Astrocyte of the cerebellum (primary cell): Measurements from ENCODE around the gene LEF1.

Experiments
- DNase-seq: peaks from one replicate; pipeline ENCODE4 v3.0.0-alpha.2; 2011; ENCODE audit warnings: low read depth
- H3K4me3 ChIP-seq: 2 replicates; pipeline ENCODE4 v1.5.1; 2011; ENCODE audit warnings: mild to moderate bottlenecking, low read depth, low read length, moderate library complexity
- in situ Hi-C: cut with HindIII; loops from 2 replicates; pipeline ENCODE4 v1.10.0; 2017; ENCODE audit warnings: low sequenced_read_pairs
- TF ChIP-seq, protein P1 (sequence below): IDR thresholded peaks from 2 replicates; pipeline ENCODE4 v1.5.1; 2012; ENCODE audit warnings: low read length, low read depth, moderate library complexity, mild to moderate bottlenecking; ENCODE audit errors: missing control alignments

Gene LEF1

DNA sequence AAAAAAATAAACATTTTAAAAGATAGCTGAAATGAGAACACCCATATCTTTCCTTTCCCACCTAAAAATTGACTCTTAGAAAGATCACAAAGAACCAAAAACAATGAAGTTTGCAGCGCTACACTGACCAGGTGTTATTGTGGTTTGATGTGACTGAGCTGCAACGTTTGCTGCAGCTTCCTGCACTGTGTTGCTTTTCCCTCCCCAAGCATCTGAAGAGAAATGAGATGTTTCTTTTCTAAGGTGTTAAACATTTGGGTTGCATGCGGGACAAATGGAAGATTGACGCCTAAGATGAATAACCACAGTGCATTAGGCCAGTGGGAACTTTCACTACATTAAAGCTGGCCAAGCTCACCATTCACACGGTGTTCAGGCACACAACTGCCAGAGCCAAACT, 8.9 kb downstream of the LEF1 start:
- no peak overlapping the region for H3K4me3 ChIP-seq
- TF ChIP-seq, protein P1, sequence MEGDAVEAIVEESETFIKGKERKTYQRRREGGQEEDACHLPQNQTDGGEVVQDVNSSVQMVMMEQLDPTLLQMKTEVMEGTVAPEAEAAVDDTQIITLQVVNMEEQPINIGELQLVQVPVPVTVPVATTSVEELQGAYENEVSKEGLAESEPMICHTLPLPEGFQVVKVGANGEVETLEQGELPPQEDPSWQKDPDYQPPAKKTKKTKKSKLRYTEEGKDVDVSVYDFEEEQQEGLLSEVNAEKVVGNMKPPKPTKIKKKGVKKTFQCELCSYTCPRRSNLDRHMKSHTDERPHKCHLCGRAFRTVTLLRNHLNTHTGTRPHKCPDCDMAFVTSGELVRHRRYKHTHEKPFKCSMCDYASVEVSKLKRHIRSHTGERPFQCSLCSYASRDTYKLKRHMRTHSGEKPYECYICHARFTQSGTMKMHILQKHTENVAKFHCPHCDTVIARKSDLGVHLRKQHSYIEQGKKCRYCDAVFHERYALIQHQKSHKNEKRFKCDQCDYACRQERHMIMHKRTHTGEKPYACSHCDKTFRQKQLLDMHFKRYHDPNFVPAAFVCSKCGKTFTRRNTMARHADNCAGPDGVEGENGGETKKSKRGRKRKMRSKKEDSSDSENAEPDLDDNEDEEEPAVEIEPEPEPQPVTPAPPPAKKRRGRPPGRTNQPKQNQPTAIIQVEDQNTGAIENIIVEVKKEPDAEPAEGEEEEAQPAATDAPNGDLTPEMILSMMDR: no peak
- no peak for DNase-seq
- in situ Hi-C loops: no loop called here

DNA sequence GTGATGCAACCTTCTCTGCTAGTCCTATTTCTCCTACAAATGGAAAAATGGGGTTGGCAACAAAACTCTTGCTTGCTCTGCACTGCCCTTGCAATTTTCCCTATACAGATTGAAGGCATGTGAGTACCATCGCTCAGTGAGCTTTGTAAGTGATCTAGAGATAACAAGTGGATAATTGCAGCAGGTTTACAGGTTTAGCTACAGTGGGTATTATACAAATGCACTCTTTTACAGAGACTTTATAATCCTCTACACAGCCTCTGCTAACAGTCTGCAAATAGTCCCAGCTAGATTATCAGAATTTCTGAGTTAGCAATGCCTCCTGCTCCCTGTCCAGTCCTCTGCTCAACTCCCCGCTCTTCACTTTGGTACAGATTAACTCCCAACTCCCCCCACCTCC, 11.1 kb downstream of the LEF1 start:
- DNase-seq: no peak
- in situ Hi-C loops: no loop called here
- H3K4me3 ChIP-seq: no peak overlapping the region
- TF ChIP-seq, protein P1: no peak

DNA sequence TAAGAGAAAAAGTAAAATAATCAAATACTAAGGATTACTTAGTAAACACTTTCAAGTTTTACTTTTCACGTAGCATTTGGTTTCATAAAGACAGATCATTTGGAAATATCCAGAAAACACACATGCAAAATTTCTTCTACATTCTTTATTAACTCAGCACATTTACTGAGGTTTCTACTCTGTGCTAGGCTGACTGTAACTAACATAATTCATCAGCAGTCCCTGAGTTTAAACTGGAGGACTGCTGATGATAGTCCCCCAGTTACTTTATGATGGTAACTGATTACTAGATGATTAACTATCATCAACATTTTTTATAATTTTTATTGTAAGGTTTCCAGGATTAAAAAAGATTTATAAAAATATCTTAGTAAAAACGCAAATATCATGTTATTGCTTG, 12.3 kb downstream of the LEF1 start:
- no peak for DNase-seq
- TF ChIP-seq, protein P1: no peak
- in situ Hi-C loops: no loop called here
- no peak overlapping the region for H3K4me3 ChIP-seq

DNA sequence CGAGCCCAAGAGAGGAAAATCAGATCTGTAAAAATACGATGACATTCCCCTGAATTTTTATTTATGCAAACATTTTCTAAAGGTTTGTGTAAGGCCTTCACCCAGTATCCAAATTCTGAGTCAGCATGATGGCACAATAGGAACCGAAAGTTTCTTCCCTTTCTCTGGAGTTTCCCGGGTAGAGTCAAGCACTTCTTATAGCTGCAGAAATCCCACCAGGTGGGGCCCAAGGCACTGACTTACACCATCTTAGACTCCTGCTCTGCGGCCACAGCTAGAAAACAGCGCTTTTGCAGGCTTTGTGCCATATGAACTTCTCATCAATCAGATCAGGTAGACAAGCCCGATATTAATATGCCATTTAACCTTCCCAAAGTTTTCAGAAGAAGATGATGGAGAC, 13.4 kb downstream of the LEF1 start:
- in situ Hi-C loops: no loop called here
- TF ChIP-seq, protein P1: peak; percentile 44
- no peak overlapping the region for H3K4me3 ChIP-seq
- peak; percentile 37 for DNase-seq

DNA sequence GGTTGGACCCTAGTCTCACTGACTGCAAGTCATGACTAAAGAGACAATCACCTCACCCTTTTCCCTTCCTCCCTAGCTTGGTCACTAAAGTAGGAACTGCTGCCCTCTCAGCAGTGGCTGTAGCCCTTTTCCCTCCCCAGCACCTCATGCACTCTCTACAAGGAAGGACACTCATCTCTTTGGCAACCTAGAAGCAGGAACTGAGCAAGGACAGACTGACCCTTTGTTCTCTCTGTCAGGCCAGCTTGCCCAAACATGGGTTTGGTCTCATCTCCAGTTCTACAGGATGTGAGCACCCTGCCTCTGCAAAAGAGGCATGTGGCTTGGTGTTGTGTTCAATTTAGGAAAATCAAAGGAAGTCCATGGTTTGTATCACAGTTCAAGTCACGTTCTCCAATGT, 15.8 kb downstream of the LEF1 start:
- H3K4me3 ChIP-seq: no peak overlapping the region
- in situ Hi-C loops: no loop called here
- TF ChIP-seq, protein P1: no peak
- no peak for DNase-seq

DNA sequence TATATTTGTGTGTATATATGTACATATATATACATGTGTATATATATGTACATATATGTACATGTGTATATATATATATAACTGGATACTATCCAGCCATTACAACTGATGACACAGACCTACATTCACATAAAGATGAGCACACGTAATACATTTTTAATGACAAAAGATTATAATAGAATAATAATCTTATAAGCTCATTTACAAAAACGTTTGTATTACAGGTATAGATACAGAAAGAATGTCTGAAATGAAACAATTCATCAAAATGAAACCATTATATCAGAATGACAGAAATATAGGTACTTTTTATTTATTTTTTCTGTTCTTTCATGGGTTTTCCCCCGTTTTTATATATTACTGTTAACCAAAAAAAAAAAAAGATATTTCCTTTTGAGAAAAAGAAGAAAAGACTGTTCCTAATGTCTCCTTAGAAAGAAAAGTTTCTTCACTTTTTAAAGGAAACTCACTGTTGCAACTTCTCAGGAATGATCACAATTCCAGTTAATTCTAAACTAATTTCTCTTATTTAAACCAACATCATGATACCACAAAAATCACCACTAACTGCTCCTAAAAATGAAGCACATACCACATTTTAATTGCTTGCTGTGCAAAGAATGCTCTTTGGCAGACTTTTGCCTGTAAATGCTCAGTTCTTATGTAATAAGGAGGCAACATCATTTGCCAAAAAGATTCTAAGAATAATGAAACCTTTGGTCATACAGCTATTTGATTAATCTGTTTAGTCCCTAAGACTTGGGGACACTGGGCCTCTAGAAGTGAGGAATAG, 18.9 kb downstream of the LEF1 start:
- TF ChIP-seq, protein P1: no peak
- in situ Hi-C loops: no loop called here
- DNase-seq: peak; percentile 88

More for the DNA sequence above, 18.9 kb downstream of the LEF1 start:
- H3K4me3 ChIP-seq: no peak overlapping the region
